CMK (cell line): Measurements from ENCODE around the gene DNAJB9.
"Not testable (repeated sequence)": the region's sequence is repeated elsewhere in the genome, so short reads cannot be mapped to it uniquely, and the experiment has no call there.

Source experiments
- DNase-seq: peaks from one replicate; pipeline ENCODE4 v3.0.0-alpha.2; 2010; ENCODE audit warnings: low read depth

The DNAJB9 gene

GRCh38 chr7:108569381-108570145 lies at the start of gene DNAJB9, which contains the start of gene THAP5:
Gene DNAJB9 (plus strand): TSS chr7:108569874. CDS start chr7:108571727, 1,853 bp downstream.
Gene THAP5 (minus strand): TSS chr7:108569706. CDS start chr7:108569569, 137 bp downstream.
- peak; percentile 93 for DNase-seq

GRCh38 chr7:108522780-108523179 lies 46.9 kb upstream of the DNAJB9 start:
- no peak for DNase-seq

- DNase-seq: no peak
These were observed 44.2 kb upstream of the DNAJB9 start for GRCh38 chr7:108525327-108525984.

GRCh38 chr7:108525985-108526767 lies 43.5 kb upstream of the DNAJB9 start, which contains the start of gene PNPLA8:
Gene PNPLA8 (minus strand): TSS chr7:108526135. CDS start chr7:108515491, 10,644 bp downstream.
- peak; percentile 91 for DNase-seq

GRCh38 chr7:108526768-108527017 lies 43.0 kb upstream of the DNAJB9 start:
- no peak for DNase-seq

GRCh38 chr7:108528183-108528712 lies 41.4 kb upstream of the DNAJB9 start:
- no peak for DNase-seq

- DNase-seq: no peak
These were observed 40.3 kb upstream of the DNAJB9 start for GRCh38 chr7:108529341-108529740.

GRCh38 chr7:108533712-108534111 lies 36.0 kb upstream of the DNAJB9 start:
- no peak for DNase-seq

GRCh38 chr7:108535257-108535656 lies 34.4 kb upstream of the DNAJB9 start:
- DNase-seq: no peak

GRCh38 chr7:108535744-108536143 lies 33.9 kb upstream of the DNAJB9 start:
- DNase-seq: no peak

- DNase-seq: no peak
These were observed 32.4 kb upstream of the DNAJB9 start for GRCh38 chr7:108537229-108537628.

- peak; percentile 64 for DNase-seq
These were observed 31.4 kb upstream of the DNAJB9 start for GRCh38 chr7:108538236-108538635.

- DNase-seq: not testable (repeated sequence)
These were observed 31.0 kb upstream of the DNAJB9 start for GRCh38 chr7:108538685-108539084.

- no peak for DNase-seq
These were observed 28.2 kb upstream of the DNAJB9 start for GRCh38 chr7:108541478-108541877.

- DNase-seq: not testable (repeated sequence)
These were observed 21.4 kb upstream of the DNAJB9 start for GRCh38 chr7:108548141-108548896.

GRCh38 chr7:108556665-108557064 lies 13.0 kb upstream of the DNAJB9 start:
- not testable (repeated sequence) for DNase-seq

- DNase-seq: no peak
These were observed 12.5 kb upstream of the DNAJB9 start for GRCh38 chr7:108557191-108557590.

GRCh38 chr7:108557617-108558016 lies 12.1 kb upstream of the DNAJB9 start:
- DNase-seq: no peak

GRCh38 chr7:108559253-108559652 lies 10.4 kb upstream of the DNAJB9 start:
- DNase-seq: no peak

- DNase-seq: no peak
These were observed 8.5 kb upstream of the DNAJB9 start for GRCh38 chr7:108561047-108561619.

GRCh38 chr7:108565987-108566386 lies 3.7 kb upstream of the DNAJB9 start:
- DNase-seq: no peak
